Prostate gland (tissue), 2 donors: Measurements from ENCODE around the gene TMEM243.

Source experiments
- CTCF ChIP-seq, 4 experiments: fragments of 200-600 bp in 2 of 4; fragments of 450-650 bp in 2 of 4; sonication (generic) in 2 of 4; IDR thresholded peaks; 1 replicate in 3 of 4; 2 replicates in 1 of 4; pipeline ENCODE4 v1.5.1; 2016 to 2019; ENCODE audit warnings: antibody characterized with exemption in 4 of 4, mild to moderate bottlenecking in 2 of 4, moderate library complexity in 2 of 4
- POLR2A ChIP-seq: fragments of 450-650 bp; IDR thresholded peaks from one replicate; pipeline ENCODE4 v1.6.1; 2016; ENCODE audit warnings: antibody characterized with exemption, mild to moderate bottlenecking
- POLR2AphosphoS5 ChIP-seq: sonication (generic); formaldehyde crosslinking; IDR thresholded peaks from one replicate; pipeline ENCODE4 v1.6.1; 2017; ENCODE audit warnings: antibody characterized with exemption

GRCh38 chr7:87212498-87212897, 7.0 kb downstream of the TMEM243 start:
- TF ChIP-seq POLR2A (no peak), POLR2AphosphoS5 (no peak), CTCF (IDR thresholded peaks at IDR 0.05) (no peak)
